HG03039 (cell line): ENCODE results near the gene PRR36.
A peak's percentile ranks its signal among the peaks of the same experiment; 100 is the strongest.

Experiments
- ATAC-seq: cut with Tn5 transposase; IDR thresholded peaks from one replicate; pipeline ENCODE4 v1.9.1; 2021; ENCODE audit warnings: mild to moderate bottlenecking, moderate library complexity; ENCODE audit not compliant: unreplicated experiment

PRR36 gene

GRCh38 chr19:7848779-7849457, 25.3 kb downstream of the PRR36 start:
- ATAC-seq: no peak

GRCh38 chr19:7847664-7848063, 26.5 kb downstream of the PRR36 start:
- no peak for ATAC-seq

GRCh38 chr19:7846155-7846646, 28.0 kb downstream of the PRR36 start:
- ATAC-seq: no peak

- no peak for ATAC-seq
Measured at GRCh38 chr19:7845390-7846154, 28.6 kb downstream of the PRR36 start.

- no peak for ATAC-seq
Measured at GRCh38 chr19:7844951-7845350, 29.2 kb downstream of the PRR36 start.

GRCh38 chr19:7844405-7844804, 29.8 kb downstream of the PRR36 start:
- no peak for ATAC-seq

GRCh38 chr19:7843521-7843920, 30.7 kb downstream of the PRR36 start:
- ATAC-seq: no peak

GRCh38 chr19:7842661-7843294, 31.4 kb downstream of the PRR36 start:
- no peak for ATAC-seq

- no peak for ATAC-seq
Measured at GRCh38 chr19:7841751-7842660, 32.2 kb downstream of the PRR36 start.

- ATAC-seq: no peak
Measured at GRCh38 chr19:7840629-7841028, 33.6 kb downstream of the PRR36 start.

- ATAC-seq: no peak
Measured at GRCh38 chr19:7839476-7839875, 34.7 kb downstream of the PRR36 start.

- no peak for ATAC-seq
Measured at GRCh38 chr19:7833225-7834099, 40.7 kb downstream of the PRR36 start.

- ATAC-seq: no peak
Measured at GRCh38 chr19:7832781-7833180, 41.4 kb downstream of the PRR36 start.

- no peak for ATAC-seq
Measured at GRCh38 chr19:7832009-7832408, 42.2 kb downstream of the PRR36 start.

- no peak for ATAC-seq
Measured at GRCh38 chr19:7831452-7831851, 42.7 kb downstream of the PRR36 start.

- no peak for ATAC-seq
Measured at GRCh38 chr19:7830823-7831222, 43.4 kb downstream of the PRR36 start.

GRCh38 chr19:7830272-7830771, 43.9 kb downstream of the PRR36 start:
- ATAC-seq: no peak

GRCh38 chr19:7829561-7830271, 44.5 kb downstream of the PRR36 start, which contains the start of gene EVI5L:
TSS of gene EVI5L (plus strand) at chr19:7830218. CDS start at chr19:7846543, 16,325 bp downstream.
- ATAC-seq: peak; percentile 88

GRCh38 chr19:7829166-7829520, 45.0 kb downstream of the PRR36 start:
- no peak for ATAC-seq
